GM12865 (cell line): Measurements from ENCODE around the gene HMGCLL1.

Experiments
- DNase-seq: peaks from one replicate; pipeline ENCODE4 v3.0.0; 2010; ENCODE audit warnings: low read depth
- H3K4me3 ChIP-seq: 2 replicates; pipeline ENCODE4 v1.5.1; 2011; ENCODE audit warnings: mild to moderate bottlenecking, low read depth, low read length, control low read depth
- CTCF ChIP-seq: IDR thresholded peaks from 2 replicates; pipeline ENCODE4 v1.5.1; 2011; ENCODE audit warnings: low read length, control low read depth, low read depth, inconsistent platforms; ENCODE audit not compliant: insufficient read depth; ENCODE audit errors: missing control alignments

HMGCLL1 gene

GRCh38 chr6:55433446-55434130, 145.4 kb downstream of the HMGCLL1 start:
- no peak for TF ChIP-seq CTCF
- H3K4me3 ChIP-seq, result no peak overlapping the region
- DNase-seq, result no peak

GRCh38 chr6:55423933-55424332, 155.1 kb downstream of the HMGCLL1 start:
- no peak for DNase-seq
- TF ChIP-seq CTCF, result no peak
- no peak overlapping the region for H3K4me3 ChIP-seq

- H3K4me3 ChIP-seq, result no peak overlapping the region
- no peak for TF ChIP-seq CTCF
- DNase-seq, result no peak
Observed at GRCh38 chr6:55410674-55411073, 168.3 kb downstream of the HMGCLL1 start.

GRCh38 chr6:55405474-55406235, 173.3 kb downstream of the HMGCLL1 start:
- no peak overlapping the region for H3K4me3 ChIP-seq
- TF ChIP-seq CTCF, result no peak
- DNase-seq, result no peak

GRCh38 chr6:55399351-55399750, 179.6 kb downstream of the HMGCLL1 start:
- no peak for TF ChIP-seq CTCF
- no peak for DNase-seq
- no peak overlapping the region for H3K4me3 ChIP-seq

GRCh38 chr6:55397986-55398385, 181.0 kb downstream of the HMGCLL1 start:
- no peak for DNase-seq
- TF ChIP-seq CTCF, result no peak
- no peak overlapping the region for H3K4me3 ChIP-seq

- TF ChIP-seq CTCF, result no peak
- no peak overlapping the region for H3K4me3 ChIP-seq
- no peak for DNase-seq
Observed at GRCh38 chr6:55395871-55396270, 183.1 kb downstream of the HMGCLL1 start.
